DMS53 treated with DMSO at 0.1 percent for 48 hours (cell line): ENCODE results near the gene MB.
A peak's percentile ranks its signal among the peaks of the same experiment; 100 is the strongest.

Experiments used
- DNase-seq: peaks from one replicate; lab custom pipeline; 2025; ENCODE audit not compliant: unreplicated experiment; lab: John Stamatoyannopoulos, UW

MB gene

GRCh38 chr22:35597692-35598395 lies 19.3 kb downstream of the MB start:
- no peak for DNase-seq

- no peak for DNase-seq
Observed at GRCh38 chr22:35596821-35597220, 20.3 kb downstream of the MB start.

GRCh38 chr22:35594686-35595085 lies 22.4 kb downstream of the MB start:
- no peak for DNase-seq

- DNase-seq = no peak
Observed at GRCh38 chr22:35593891-35594470, 23.1 kb downstream of the MB start.

- DNase-seq = no peak
Observed at GRCh38 chr22:35593071-35593890, 23.8 kb downstream of the MB start.

- DNase-seq = no peak
Observed at GRCh38 chr22:35592418-35592967, 24.6 kb downstream of the MB start.

GRCh38 chr22:35591714-35592417 lies 25.3 kb downstream of the MB start:
- no peak for DNase-seq

- DNase-seq = no peak
Observed at GRCh38 chr22:35590634-35591295, 26.4 kb downstream of the MB start.

GRCh38 chr22:35589756-35590093 lies 27.4 kb downstream of the MB start:
- DNase-seq = no peak

- no peak for DNase-seq
Observed at GRCh38 chr22:35589071-35589755, 27.9 kb downstream of the MB start.

- no peak for DNase-seq
Observed at GRCh38 chr22:35587896-35588295, 29.2 kb downstream of the MB start.

GRCh38 chr22:35587447-35587870 lies 29.7 kb downstream of the MB start:
- no peak for DNase-seq

GRCh38 chr22:35586771-35587170 lies 30.4 kb downstream of the MB start:
- DNase-seq = no peak

GRCh38 chr22:35582861-35583670 lies 34.1 kb downstream of the MB start:
- peak; percentile 18 for DNase-seq

- DNase-seq = no peak
Observed at GRCh38 chr22:35582218-35582860, 34.8 kb downstream of the MB start.

GRCh38 chr22:35581023-35581413 lies 36.1 kb downstream of the MB start:
- no peak for DNase-seq

- DNase-seq = no peak
Observed at GRCh38 chr22:35580351-35581022, 36.6 kb downstream of the MB start.

GRCh38 chr22:35578836-35579575 lies 38.1 kb downstream of the MB start:
- DNase-seq = no peak
